ENCODE measurements around the gene GNPTAB. TPM values are rescaled to one million over a fixed set of nuclear protein-coding genes. Genes with fewer than 3 reads are reported as not detected.

Gene GNPTAB
- total and polyA plus RNA-seq, 2 of the 13 experiments (the other 11 are each of a cell fraction or from before 2014, with no cell fraction given), result 13.6 to 19.4 TPM

DNA sequence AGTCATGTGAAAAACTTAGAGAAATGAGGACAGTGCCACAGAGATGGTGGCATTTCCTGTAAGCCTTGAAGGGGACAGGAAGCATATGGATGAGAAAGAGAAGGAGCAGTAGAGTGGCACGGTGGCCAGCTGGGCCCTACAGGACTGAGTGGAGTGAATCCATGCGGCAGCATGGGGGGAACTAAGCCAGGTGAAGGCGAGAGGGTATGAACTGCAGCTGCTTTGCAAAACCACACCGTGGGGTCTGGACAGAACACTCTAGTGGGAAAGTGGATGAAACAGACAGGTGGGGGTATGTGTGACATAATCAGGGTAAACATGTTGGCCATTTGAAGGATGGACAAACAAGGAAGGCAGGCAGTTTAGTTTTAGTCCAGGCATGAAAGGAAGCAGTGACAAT is 81.1 kb downstream of the GNPTAB start (continued):
- no peak for TF ChIP-seq CCDC6 (CRISPR knock-in tag; IDR thresholded peaks at IDR 0.05)
- TF ChIP-seq, protein P1, sequence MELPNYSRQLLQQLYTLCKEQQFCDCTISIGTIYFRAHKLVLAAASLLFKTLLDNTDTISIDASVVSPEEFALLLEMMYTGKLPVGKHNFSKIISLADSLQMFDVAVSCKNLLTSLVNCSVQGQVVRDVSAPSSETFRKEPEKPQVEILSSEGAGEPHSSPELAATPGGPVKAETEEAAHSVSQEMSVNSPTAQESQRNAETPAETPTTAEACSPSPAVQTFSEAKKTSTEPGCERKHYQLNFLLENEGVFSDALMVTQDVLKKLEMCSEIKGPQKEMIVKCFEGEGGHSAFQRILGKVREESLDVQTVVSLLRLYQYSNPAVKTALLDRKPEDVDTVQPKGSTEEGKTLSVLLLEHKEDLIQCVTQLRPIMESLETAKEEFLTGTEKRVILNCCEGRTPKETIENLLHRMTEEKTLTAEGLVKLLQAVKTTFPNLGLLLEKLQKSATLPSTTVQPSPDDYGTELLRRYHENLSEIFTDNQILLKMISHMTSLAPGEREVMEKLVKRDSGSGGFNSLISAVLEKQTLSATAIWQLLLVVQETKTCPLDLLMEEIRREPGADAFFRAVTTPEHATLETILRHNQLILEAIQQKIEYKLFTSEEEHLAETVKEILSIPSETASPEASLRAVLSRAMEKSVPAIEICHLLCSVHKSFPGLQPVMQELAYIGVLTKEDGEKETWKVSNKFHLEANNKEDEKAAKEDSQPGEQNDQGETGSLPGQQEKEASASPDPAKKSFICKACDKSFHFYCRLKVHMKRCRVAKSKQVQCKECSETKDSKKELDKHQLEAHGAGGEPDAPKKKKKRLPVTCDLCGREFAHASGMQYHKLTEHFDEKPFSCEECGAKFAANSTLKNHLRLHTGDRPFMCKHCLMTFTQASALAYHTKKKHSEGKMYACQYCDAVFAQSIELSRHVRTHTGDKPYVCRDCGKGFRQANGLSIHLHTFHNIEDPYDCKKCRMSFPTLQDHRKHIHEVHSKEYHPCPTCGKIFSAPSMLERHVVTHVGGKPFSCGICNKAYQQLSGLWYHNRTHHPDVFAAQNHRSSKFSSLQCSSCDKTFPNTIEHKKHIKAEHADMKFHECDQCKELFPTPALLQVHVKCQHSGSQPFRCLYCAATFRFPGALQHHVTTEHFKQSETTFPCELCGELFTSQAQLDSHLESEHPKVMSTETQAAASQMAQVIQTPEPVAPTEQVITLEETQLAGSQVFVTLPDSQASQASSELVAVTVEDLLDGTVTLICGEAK (IDR thresholded peaks at IDR 0.05), result no peak
- TF ChIP-seq, protein P1 (CRISPR knock-in tag; IDR thresholded peaks at IDR 0.05), result no peak

DNA sequence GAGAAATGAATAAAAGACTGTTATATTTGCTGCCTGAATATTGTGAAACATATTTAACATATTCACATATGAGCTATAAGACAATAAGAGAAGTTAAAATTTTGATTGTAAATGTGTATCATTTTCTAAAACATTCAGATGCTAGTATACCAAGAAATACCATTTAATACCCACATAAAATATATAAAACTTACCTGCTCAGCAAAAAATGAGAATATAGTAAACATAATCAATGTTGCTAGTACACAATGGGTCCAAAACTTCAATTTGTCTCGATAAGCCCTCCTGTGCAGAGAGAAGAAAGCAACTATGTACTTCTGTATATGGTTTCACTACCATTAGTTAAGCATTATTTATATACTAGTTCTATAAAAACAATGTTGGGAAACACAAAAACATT is 81.9 kb downstream of the GNPTAB start:
- H2AFZ ChIP-seq (ENCODE audit: low read length), result no peak overlapping the region
- TF ChIP-seq DNMT1 (CRISPR knock-in tag; IDR thresholded peaks at IDR 0.05) (no peak), MAFK (conservative IDR thresholded peaks at IDR 0.05 in 1 of 2, IDR thresholded peaks at IDR 0.05 in 1 of 2; ENCODE audit: low read length in 2 of 2) (peak; percentile 28 to 64; a peak in 3 of 4 replicates), MAFF (IDR thresholded peaks at IDR 0.05; ENCODE audit: low read depth, low read length) (peak; percentile 15; the same call in 1 of the 2 replicates)
- no peaks in the 10 kb centered on the region for H4K20me1 ChIP-seq (ENCODE audit: insufficient read depth, low read length)
- in situ Hi-C loops (cut with HindIII; ENCODE audit: extremely low pct_ligation_motif_present, low pct_unique_long_range_greater_than_20kb) (no loop called here), intact Hi-C loops (cut with micrococcal nuclease; ENCODE audit: unreplicated experiment) (no loop called here)
- peaks cover 9 to 24% of the 10 kb centered on the region in 2 experiments for H3K36me3 ChIP-seq (replicated peaks in 1 of 2; ENCODE audit: control insufficient read depth in 1 of 2, insufficient read depth in 2 of 2, low read length in 2 of 2)
- no peak overlapping the region for H3K27ac ChIP-seq (ENCODE audit: extremely low read length, insufficient read depth, low read length)
- H3K79me2 ChIP-seq (ENCODE audit: insufficient read depth, low read length), result no peaks in the 10 kb centered on the region
- H3K4me3 ChIP-seq (replicated peaks in 1 of 3; ENCODE audit: insufficient read depth in 1 of 3, low read depth in 2 of 3, low read length in 3 of 3), result no peak overlapping the region
- no peak overlapping the region for H3K9ac ChIP-seq (ENCODE audit: insufficient read depth, low read depth, low read length)
- ChIA-PET CTCF (ENCODE audit: low intra/inter-chr PET ratio, low total read pairs) (no interaction called here), POLR2A (no interaction called here)
- BruUV-seq (replicated peaks), result no TSS peak
- no peak for FAIRE-seq
- no peaks in the 10 kb centered on the region for H3K27me3 ChIP-seq (ENCODE audit: control insufficient read depth in 1 of 2, insufficient read depth in 2 of 2, low read length in 2 of 2)
- H3K4me2 ChIP-seq (ENCODE audit: low read depth, low read length), result no peak overlapping the region
- H3K9me3 ChIP-seq (ENCODE audit: low read length), result no peaks in the 10 kb centered on the region
- ATAC-seq, result no peak
- no peak for DNase-seq (ENCODE audit: low spot score)
- 97% methylated on average over 1 of the region's 1 CpG for WGBS (ENCODE audit: low lambda C conversion rate)
- peaks cover 5% of the 10 kb centered on the region; the same call in 1 of the 2 replicates for H3K4me1 ChIP-seq (ENCODE audit: insufficient read depth, low read length)
